HPDE6-E6E7 (cell line): Measurements from ENCODE around the gene TANK.
"Not testable (repeated sequence)": the region's sequence is repeated elsewhere in the genome, so short reads cannot be mapped to it uniquely, and the experiment has no call there.

Experiments used
- DNase-seq: peaks from one replicate; pipeline ENCODE4 v3.0.0; 2011; ENCODE audit warnings: missing footprints; ENCODE audit errors: extremely low spot score

The TANK gene

DNA sequence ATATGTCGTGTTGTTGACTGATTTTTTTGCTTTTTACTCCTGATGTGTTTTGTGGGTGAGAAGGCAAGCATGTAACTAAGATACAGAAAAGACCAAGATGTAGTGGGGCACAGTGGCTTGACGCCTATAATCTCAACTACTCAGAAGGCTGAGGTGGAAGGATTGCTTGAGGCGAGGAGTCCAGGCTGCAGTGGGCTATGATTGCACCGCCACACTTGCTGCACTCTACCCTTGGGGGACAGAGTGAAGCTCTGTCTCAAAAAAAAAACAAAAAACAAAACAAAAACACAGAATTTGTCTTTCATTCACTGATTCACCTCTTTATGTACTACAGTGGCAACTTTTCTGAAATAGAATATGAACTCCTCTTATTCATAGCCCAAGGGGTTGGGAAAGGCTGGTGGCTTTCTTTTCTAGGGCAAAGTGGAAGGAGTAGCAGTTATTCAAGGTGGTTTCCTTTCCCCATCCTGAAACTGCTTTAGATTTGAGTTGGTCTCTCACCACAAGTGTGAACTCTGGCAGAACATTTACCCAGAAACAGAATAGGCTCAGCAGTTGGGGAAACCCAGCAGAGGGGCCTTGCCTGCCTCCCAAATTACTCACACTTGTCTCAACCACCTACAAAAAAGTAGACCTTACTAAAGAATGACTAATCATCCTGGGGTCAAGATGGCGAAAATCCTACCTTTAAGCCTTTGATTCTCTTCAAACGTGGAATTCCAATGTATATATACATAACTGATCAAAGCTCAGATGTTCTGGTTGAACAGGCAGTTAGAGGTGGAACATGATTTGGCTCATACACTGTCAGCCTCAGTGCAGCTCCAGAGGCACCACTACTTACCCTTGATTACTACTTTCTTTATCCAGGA, 6.5 kb downstream of the TANK start:
- no peak for DNase-seq

GRCh38 chr2:161169335-161169734, 9.1 kb downstream of the TANK start:
- DNase-seq, result no peak

- DNase-seq, result no peak
Measured at GRCh38 chr2:161170377-161170776, 10.1 kb downstream of the TANK start.

DNA sequence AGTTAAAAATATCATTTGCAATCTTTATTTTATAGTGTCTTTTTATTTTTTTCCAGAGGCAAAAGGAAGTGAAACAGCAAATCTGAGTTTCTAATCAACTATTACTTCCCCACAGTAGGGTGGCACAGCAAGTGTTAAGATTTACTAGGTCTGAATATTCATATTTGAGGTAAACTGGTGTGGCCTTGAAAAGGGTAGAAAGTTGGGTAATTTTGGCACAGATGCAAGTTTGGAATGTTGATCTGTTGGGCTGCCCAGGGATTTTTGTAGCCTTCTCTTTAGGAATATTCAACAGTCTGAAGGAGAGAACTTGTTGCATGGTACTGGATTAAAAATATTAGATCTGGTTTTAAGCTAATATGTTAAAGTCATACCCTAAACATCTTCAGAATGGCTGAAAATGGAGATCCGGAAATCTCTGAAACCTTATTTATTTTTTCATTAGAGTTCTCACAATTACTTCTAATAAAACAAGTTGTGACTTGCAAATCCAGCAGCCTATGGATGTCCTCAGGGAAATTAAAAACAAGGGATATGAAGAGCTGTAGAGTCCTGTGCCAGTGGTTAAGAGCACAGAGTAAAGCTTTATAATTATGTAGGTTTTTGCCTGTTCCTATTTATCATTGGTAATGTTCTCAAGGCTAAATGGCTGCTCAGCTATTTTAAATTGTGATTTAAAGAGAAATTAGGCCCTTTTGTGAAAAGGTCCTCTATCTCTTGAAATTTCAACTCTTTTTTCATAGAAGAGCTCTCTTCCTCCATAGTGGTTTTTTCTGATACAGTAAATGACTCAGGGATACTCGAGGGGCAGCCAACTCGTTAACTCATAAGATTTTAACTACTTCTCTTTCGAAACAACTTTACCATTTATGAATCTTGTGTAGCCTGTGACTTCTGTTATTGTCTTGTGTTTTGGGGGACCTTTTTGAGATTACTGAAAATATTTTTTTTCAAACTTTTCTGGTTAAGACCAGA, 11.0 kb downstream of the TANK start:
- no peak for DNase-seq

DNA sequence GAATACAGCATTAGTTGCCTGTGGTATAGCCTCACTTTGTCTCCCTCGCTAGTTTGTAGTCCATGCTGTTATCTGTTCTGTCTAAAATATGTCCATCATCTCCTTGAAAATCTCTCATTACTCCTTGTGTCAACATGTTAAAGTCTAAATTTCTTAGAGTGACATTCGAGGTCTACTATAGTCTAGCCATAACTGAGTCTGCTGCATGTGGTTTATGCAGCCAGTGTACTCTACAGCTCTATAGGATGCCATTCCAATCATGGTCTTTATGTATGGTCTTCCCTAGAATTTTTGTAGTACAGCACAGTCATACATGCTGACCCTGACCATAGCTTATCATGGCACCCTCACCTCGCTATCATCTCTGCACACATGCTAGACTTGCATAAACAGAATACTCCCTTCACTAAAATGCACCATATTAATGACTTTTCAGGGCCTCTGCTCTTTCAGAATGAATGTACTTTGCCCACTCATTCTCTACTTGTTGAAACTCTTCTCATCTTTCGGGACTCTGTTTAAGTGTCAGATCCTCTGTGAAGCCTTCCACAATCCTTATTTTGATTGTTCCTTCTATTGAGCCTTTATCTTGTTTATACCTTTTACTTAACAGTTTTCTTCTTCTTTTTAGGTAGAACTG, 12.8 kb downstream of the TANK start:
- DNase-seq, result no peak

DNA sequence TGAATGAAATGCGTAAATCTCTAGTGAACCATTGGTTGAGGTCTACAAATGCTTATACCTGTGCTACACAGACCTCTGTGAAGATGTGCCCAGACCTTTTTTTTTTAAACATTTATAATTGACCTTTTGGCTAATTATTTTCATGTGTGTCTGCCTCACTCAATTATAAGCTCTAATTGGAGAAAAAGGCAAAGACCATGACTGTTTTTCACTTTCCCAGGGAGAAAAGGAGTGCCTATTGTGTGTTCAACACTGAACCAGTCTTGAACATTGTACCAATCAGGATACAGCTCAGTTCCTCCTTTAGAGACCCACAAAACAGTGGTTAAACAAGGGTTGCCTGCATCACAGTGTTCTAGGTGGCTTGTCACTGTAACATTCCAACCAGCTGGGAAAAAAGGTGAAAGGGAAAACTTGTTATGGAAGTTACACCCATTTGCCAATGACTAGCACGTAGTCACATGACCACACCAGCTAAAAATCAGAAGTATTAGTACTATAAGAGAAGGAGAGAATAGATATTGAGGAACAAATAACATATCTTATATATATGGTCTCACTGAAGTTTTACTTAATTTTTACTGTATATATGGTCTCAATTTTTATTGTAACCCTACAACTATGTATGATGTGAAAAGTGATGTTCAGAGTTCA, 13.4 kb downstream of the TANK start:
- DNase-seq, result no peak

DNA sequence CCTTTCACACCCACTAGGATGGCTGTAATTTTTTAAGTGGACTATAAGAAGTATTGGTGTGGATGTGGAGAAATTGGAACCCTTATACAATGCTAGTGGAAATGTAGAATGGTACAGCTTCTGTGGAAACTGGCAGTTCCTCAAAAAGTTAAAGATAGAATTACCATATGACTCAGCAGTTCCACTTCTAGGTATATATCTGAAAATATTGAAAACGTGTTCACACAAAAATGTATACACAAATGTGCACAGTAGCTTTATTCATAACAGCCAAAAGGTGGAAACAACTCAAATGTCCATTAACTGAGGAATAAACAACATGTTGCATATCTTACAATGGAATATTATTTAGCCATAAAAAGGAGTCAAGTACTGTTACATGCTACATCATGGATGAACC, 17.7 kb downstream of the TANK start:
- DNase-seq, result no peak

DNA sequence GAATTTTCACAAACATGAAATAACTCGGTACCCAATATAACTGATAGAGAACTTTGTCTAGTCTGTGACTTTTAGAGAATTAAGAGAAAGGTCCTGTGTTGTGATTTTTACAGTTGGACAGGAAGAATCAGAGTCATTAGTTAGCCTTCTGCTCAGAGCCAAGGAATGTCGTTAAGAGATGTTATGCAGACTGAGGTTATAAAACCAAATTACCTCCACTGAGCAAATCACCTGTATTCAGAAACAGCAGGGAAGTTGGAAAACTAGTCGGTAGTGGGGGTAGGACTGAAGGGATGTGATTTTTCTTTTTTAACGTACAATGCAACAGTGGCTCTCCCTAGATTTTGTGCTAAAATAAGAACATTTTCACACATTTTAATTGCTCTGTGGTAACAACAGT, 18.5 kb downstream of the TANK start:
- DNase-seq, result no peak

DNA sequence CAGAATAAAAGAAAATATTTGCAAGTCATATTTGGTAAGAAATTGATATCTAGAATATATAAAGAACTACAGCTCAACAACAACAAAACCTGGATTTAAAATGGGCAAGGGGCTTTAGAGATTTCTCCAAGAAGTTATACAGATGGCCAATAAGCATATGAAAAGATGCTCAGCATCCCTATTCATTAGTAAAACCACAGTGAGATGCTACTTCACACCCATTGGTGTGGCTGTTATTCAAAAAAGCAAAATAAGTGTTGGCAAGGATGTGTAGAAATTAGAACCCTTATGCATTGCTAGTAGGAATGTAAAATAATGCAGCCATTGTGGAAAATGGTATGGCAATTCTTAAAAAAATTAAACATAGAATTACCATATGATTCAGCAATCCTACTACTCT, 29.8 kb downstream of the TANK start:
- DNase-seq, result no peak

GRCh38 chr2:161195602-161196001, 35.4 kb downstream of the TANK start:
- DNase-seq, result not testable (repeated sequence)

DNA sequence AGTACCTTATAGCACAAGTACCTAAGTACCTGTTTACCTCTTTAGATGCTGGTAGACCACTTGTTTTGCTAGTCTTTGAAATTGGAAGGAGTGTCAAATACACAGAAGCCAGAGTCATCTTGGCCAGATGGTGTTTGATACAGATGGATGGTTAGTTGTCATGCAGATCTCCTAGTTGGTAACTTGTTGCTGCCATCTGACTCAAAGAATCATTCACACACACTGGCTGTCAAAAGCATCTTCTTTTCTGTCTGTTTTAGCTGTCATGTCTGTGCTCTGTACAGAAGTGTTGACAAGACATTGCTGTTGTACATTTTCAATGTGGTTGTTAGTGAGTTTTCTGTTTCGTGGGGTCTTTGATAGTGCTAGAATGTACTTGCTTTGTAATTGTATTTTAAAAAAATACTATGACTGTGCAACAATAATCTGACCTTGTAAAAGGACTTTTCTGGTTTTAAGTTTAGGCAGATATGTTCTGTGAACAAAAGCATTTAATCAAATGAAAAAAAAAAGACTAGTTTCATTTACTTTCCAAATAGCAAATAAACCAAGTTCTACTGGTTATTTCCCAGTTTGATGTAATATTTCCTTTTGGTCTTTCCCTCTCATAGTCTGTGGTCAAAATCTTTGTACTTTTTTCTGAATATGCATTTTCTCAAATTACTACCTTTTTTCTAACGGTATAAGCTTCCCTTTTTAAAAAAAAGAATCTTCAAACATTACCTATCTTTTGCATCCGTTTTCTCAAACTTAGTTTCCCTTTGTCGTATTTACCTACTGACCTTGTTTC, 39.9 kb downstream of the TANK start:
- DNase-seq, result no peak

DNA sequence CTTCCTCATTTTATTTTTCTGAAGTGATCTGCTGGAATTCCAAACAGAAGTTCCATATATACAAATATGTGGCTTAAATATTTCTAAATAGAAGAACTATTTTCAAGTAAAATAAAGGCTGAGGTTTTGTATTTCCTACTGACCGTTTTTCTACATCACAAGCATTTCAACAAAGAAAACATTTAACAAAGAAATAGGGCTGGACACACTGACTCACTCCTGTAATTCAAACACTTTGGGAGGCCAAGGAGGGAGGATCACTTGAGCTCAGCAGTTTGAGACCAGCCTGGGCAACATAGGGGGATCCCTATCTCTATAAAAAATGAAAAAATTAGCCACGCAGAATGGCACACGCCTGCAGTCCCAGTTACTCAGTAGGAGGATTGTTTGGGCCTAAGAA, 44.6 kb downstream of the TANK start:
- no peak for DNase-seq

- no peak for DNase-seq
Measured at GRCh38 chr2:161206471-161207032, 46.3 kb downstream of the TANK start.

- no peak for DNase-seq
Measured at GRCh38 chr2:161207941-161208340, 47.7 kb downstream of the TANK start.

DNA sequence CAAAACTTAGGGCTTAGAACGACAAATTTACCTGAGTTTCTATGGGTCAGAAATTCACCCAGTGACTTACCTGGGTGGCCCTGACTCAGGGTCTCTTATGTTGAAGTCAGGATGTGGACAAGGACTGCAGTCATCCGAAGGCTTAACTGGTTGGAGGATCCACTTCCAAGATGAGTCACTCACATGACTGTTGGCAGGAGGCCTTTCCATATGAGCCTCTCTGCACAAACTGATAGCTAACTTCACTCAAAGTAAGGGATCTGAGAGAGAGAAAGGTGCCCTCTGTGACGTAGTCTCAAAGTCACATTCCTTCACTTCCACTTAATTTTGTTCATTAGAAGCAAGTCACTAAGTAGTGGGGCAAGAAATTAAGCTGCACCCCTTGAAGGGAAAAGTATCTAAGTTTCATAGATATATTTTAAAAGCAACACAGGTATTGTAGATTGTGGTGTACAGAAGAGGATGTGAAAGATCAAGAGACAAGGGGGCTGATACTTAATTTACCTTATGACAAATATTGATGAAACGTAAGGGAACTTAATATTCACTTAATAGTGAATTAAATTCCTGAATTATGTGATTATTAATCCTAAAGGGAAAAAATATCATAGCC, 48.4 kb downstream of the TANK start:
- peak; percentile 27 for DNase-seq

- no peak for DNase-seq
Measured at GRCh38 chr2:161209902-161210301, 49.7 kb downstream of the TANK start.

- DNase-seq, result no peak
Measured at GRCh38 chr2:161217597-161218185, 57.5 kb downstream of the TANK start.

DNA sequence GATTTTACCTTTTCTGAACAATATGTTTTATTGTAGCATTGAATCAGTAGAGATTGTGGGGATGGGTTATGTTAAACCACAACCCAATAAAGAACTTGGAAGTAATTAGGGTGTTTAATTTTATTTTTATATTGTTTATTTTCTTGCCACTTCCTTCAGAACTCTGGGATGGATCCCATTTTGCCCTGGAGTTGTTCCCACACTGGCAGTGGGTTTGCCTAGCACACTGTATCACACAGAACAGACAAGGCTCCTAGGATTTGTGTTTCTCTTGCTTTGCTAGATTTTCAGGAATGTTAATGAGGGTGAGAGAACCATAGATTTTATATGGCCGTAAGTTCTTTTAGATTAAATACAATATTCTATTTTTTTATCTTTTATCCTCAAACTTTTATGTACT, 59.0 kb downstream of the TANK start:
- DNase-seq, result no peak

GRCh38 chr2:161223139-161223732, 63.0 kb downstream of the TANK start:
- no peak for DNase-seq
